NCI-H1417 (cell line): Measurements from ENCODE around the gene XKR8.
"Not testable (repeated sequence)": the region's sequence is repeated elsewhere in the genome, so short reads cannot be mapped to it uniquely, and the experiment has no call there.

Experiments
- DNase-seq, 3 experiments: peaks; one replicate each; lab custom pipeline; 2025; lab: John Stamatoyannopoulos, UW

The XKR8 gene

DNA sequence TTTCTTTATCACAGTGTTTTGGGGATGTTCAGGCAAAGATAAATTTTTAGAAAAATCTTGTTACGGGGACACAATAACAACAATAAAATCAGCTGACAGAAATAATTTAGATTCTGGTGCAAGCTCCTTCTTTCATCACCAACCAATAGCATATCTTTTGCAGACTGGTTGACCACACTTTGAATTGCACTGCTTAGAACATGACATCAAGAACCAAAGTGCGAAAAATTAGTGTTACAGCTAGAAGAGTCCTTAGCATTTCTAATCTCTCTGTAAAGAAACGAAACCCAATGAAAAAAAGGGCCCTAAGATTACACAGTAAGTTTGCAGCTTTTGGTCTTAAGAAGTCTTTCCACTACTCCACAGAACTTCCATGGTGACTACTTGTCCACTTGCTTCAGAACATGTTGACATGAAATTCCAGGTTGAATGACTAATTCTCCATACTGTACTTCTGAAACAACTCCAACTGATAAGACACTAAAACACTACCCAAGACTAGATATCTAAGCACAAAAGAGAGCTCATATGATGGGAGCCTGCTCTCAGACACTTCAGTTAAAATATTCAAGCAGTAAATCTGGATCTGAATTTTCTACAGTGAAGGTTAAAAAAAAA is 31.3 kb downstream of the XKR8 start:
- DNase-seq = no peak

GRCh38 chr1:27992276-27992675 is 32.5 kb downstream of the XKR8 start:
- no peak for DNase-seq

DNA sequence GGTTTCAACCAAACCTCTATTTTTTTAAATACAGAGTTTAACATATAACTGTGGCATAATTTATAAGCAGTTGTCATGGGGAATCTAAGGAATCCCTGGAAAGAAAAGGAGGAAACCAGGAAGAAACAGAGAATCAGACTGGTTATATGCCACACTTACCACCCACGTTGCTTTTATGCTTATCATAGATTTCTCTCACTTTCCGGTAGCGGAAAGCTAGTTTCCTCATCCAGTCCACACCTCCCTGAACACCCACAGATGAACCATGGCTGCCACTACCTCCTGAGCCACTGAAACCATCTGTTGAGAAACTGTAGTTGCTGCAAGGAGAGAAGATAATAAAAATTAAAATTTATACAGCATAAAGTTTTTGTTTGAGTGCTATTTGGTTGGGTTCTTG is 33.5 kb downstream of the XKR8 start:
- DNase-seq = no peak

DNA sequence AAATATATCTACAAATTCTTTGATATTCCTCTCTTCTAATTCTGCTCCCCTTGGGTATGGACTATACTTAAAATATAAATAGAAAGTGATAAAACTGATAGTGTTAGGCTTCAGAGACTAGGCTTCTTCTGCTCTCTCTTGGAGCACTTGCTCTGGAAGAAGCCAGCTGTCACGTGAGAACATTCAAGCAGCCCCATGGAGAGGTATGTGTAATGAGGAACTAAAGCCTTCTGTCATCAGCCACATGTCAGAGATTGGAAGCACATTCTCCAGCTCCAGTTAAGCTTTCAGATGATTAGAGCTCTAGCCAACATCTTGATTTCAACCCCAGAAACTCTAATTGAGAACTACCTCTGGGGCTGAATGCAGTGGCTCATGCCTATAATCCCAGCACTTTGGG is 34.3 kb downstream of the XKR8 start:
- no peak for DNase-seq

DNA sequence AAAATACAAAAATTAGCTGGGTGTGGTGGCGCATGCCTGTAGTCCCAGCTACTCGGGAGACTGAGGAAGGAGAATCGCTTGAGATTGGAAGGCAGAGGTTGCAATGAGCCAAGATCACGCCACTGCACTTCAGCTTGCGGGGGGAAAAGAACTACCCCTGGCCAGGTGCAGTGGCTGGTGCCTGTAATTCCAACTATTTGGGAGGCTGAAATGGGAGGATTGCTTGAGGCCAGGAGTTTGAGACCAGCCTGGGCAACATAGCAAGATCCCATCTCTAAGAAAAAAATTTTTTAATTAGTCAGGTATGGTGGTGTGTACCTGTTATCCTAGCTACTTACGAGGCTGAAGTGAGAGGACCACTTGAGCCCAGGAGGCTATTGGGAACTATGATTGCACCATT is 34.8 kb downstream of the XKR8 start:
- not testable (repeated sequence) for DNase-seq

- DNase-seq = no peak
Measured at GRCh38 chr1:27999055-27999454, 39.3 kb downstream of the XKR8 start.

- no peak for DNase-seq
Measured at GRCh38 chr1:28002600-28002999, 42.8 kb downstream of the XKR8 start.

- DNase-seq = not testable (repeated sequence)
Measured at GRCh38 chr1:28003117-28003516, 43.3 kb downstream of the XKR8 start.

GRCh38 chr1:28010969-28011368 is 51.2 kb downstream of the XKR8 start:
- no peak for DNase-seq
